HG03095 (cell line): ENCODE results near the gene CAPZA2.
"Not testable (repeated sequence)": the region's sequence is repeated elsewhere in the genome, so short reads cannot be mapped to it uniquely, and the experiment has no call there.

Experiments
- ATAC-seq: cut with Tn5 transposase; IDR thresholded peaks from one replicate; pipeline ENCODE4 v1.9.1; 2021; ENCODE audit warnings: moderate library complexity; ENCODE audit not compliant: unreplicated experiment

CAPZA2 gene

DNA sequence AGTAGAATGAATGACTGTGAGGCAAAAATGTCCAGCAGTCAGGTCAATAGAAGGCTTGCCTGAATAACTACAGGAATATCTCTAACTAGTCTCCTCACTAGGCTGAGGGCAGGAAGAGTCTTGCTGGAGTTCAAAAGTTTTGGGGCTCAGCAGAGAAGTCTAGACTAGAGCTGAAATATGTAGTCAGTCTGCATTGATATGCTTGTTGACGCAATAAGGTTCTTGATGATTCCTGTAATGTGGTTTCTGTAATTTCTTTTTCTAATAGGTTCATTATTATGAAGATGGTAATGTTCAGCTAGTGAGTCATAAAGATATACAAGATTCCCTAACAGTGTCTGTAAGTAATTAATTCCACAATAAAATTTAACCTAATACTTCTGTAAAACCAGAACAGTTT lies 49.4 kb downstream of the CAPZA2 start:
- no peak for ATAC-seq

DNA sequence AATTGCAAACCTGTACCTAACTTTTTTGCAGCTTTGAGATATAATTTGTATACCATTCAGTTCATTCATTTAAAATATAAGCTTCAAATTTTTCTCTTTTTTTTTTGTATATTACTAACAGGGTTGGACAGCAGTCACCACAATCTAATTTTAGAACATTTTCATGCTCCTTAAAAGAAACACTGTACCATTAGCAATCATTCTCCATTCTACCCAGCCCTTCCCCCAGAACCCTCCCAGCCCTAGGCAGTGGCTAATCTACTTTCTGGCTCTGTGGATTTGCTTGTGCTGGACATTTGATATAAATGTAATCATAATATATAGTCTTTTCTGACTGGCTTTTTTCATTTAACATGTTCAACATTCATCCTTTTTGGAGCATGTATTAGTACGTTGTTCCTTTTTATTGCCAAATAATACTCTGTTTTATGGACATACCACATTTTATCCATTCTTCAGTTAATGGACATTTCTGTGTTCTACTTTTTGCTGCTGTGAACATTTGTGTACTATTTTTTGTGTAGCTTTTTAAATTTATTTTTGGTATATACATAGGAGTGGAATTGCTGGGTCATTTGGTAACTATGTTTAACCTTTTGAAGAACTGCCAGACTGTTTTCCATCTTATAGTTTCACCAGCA lies 50.0 kb downstream of the CAPZA2 start:
- no peak for ATAC-seq

DNA sequence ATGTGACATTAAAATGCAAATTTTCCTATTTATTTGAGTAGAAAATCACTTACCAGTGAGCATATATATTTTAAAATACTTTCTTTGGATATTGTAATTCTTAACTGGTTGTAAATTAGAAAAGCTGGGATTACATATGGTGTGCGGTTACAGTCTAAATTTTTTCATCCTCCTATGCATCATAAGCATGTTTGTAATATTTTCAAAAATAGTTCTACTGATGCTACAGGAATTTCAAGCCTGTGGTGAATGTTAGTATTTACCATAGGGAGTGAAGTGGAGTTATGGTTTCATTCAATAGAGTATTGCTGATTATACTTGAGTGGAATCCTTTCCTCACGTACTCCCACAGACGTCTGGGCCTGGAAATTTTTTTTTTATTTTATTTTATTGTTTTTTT lies 56.3 kb downstream of the CAPZA2 start:
- no peak for ATAC-seq

DNA sequence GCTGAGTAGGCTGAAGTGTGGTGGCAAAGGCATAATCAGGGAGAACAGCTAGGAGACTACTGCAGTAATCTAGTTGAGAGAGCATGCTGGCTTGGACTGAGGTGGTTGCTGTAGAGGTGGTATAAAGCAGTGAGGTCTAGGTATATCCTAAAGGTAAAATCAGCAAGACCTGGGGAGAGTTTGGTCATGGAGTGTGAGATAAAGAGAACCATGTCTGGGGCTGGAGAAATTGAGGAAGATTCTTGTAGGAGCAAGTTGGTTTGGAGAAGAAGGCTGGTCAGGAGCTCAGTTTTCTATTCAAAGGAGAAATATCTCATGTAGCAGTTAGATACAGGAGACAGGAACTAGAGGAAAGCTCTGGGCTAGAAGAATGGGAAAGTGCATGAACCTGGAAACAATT lies 58.0 kb downstream of the CAPZA2 start:
- ATAC-seq, result no peak

DNA sequence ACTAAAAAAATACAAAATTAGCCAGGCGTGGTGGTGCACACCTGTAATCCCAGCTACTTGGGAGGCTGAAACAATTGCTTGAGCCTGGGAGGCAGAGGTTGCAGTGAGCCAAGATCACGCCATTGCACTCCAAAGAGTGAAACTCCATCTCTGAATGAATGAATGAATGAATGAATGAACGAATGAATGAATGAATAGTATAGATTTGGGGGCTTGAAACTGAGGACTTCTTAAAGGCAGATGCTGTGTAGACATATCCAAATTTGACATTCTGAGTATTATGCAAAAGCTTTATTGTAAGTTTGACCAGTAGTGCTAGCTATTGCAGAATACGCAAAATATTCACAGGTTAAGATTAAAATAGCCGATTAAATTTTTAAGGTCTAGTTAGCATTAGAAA lies 60.2 kb downstream of the CAPZA2 start:
- ATAC-seq, result no peak

DNA sequence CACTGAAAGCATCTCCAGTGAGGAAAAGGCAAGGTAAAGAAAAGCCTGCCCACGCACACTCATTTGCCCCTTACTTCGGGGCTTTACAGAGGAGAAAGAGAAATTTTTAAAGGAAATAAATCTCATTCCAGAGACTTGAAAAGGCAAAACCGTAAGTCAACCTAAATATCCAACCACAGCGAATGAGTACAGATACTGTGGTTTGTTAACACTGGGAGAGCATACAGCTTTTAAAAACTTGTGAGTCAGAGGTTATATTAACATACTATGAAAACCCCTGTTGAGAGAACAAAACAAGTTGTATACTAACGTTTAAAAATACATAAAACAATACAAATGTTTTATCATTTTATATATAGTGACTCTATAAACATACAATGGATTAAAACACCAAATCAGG lies 62.4 kb downstream of the CAPZA2 start:
- no peak for ATAC-seq

DNA sequence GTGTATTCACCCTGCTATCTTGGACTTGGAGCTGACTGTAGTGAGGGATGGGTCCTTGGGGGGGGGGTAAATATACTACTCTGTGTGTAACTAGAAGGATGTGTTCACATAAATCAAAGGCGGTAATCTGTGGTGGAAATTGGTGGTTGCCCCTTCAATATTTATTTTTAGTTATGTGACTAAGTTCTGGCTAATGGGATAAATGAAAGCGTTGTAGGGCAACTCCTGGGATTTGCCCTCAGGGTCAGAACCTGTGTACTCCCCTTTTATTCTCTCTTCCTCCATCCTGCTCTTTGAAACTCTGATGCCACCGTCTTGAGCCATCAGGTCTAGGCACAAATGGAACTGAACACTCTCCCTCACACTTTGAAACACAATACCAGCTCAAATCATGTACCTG lies 66.6 kb downstream of the CAPZA2 start:
- ATAC-seq, result no peak

DNA sequence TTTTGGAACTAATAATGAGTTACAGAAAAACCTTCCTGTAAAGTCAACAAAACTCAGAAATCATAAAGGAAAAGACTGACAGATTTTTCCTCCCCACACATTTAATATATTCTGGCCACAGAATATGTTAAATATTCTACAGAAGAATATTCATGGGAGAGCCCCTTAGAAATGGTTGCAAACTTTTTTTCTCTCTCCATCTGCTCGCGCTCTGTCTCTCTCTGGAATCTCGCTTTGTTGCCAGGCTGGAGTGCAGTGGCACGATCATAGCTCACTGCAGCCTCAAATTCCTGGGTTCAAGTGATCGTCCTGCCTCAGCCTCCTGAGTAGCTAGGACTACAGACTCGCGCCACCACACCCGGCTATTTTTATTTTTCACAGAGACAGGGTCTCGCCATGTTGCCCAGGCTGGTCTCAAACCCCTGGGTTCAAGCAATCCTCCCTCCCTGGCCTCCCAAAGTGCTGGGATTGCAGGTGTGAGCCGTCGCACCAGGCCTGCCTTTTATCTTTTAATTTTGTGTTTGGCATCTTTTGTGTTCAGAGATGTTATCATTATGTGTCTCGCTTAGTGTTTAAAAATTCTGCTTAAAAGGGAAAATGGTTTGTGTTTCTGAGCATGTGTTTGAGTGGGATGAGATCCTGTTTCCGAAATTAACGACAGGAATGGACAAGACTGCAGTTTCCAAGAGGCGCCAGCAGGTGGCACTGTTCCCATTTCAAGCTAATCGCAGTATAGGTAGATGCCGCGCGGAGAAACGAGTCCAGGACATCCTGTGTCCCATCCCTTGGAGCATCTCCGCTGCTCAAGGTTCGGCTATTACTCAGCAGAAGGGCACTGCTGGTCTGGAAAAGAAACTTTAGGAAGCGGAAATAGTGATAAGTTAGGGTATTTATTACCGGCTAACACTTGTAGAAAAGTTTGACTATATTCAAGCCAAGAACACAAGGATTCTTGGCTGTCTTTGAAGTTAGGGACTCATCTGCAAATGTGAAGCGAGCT lies 67.8 kb downstream of the CAPZA2 start:
- ATAC-seq, result peak; percentile 88

DNA sequence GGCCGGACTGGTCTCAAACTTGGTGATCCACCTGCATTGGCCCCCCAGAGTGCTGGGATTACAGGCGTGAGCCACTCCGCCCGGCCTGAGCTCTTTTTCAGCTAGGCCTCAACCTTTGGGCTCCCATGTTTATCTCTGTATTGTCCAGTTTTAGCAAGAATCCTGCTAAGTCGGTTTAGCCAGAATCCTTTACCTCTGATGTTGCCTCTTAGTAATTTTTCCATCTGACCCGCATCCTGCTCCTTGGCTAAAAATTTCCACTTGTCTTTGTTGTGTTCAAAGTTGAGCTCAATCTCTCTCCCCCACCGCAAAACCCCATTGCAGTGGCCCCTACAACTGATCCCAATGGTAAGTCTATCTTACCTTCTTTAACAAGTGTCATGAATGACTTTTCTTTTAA lies 70.2 kb downstream of the CAPZA2 start:
- ATAC-seq, result no peak

DNA sequence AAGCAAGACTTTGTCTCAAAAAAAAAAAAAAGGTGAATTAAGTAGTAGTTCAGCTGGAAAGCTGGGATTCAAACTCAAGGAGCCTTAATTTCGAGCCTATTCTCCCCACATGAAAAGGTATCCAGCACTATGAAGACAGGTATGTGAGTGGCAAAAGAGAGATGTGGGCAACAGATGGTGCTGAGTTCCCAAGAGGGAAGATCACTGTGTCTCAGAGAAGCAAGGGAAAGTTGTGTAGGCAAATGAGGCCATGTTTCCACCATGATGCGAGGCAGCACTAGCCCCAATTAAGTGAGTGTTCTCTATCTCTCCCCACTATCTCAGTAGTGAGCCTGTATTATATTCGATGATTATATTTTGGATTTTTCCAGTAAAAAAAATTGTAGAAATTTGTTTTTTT lies 71.1 kb downstream of the CAPZA2 start:
- no peak for ATAC-seq

DNA sequence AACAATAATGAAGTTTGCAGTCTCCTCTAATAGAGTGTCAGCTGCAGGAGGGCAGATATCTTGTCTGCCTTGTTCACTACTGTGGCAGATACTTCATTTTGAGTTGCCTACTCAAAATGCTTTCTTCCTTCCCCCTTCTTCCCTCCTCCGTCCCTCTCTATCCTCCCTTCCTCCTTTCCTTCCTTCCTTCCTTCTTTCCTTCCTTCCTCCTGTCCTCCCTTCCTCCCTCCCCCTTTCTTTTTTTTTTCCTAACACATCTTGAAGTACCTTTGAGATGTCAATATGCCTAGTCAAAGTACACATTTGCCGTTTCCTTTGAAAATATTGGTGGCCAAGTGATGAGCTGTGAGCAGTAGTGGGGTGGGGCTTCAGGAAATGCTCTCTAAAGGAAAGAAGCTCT lies 72.2 kb downstream of the CAPZA2 start:
- no peak for ATAC-seq

DNA sequence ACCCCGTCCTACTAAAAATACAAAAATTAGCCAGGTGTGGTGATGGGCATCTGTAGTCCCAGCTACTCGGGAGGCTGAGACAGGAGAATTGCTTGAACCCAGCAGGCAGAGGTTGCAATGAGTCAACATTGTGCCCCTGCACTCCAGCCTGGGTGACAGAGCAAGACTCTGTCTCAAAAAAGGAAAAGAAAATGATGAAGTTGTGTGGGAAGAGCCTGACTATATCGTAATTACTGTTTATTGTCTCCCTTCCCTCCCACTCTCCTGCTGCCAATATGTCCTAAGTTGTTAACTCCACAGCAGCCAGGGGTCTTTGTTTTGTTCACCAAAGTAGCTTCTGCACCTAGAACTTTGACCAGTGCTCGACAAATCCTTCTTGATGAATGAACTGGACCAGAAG lies 74.5 kb downstream of the CAPZA2 start:
- ATAC-seq, result not testable (repeated sequence)

DNA sequence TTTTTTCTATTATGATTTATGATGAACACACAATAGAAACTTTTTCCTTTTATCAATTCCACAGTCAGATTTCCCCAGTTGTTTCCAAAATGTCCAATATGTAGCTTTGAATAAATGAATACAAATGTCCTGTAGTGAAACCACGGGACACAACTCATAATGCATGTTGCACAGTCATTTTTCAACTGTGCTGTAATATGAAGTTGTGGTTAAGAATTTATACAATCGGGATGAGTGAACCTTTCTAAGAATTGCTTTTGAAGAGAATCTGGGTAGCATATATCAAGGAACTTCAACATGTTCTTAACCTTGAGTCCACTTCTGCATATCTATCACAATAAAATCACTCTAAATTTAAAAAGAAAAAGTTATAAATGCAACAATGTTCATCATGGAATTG lies 76.3 kb downstream of the CAPZA2 start:
- ATAC-seq, result no peak

DNA sequence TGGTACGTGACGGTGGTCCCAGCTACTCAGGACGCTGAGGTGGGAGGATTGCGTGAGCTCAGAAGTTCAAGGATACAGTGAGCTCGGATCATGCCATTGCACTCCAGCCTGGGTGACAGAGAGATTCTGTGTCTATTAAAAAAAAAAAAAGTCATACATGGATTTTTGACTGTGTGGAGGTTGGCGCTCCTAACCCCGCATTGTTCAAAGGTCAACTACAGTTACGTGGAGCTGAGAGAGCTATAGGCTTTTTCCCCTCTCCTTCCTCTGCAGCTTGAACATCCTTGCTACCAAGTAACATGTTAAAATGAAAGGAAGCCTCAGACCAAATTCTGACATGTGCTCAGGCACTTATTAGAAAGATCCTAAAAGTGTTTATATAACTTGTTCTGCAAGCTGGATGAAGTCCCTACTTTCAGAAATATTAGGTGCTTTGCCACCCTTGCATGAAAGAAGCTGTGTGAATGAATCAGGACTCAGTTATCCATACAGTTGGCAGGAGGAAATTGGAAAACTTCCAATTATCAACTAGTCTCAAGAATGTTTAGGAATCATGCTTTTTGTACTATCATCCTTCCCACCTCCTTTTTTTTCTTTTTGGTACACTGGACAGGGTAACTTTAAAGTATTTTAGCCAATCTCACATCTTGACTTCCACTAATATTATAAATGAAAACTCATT lies 78.4 kb downstream of the CAPZA2 start:
- ATAC-seq, result no peak

DNA sequence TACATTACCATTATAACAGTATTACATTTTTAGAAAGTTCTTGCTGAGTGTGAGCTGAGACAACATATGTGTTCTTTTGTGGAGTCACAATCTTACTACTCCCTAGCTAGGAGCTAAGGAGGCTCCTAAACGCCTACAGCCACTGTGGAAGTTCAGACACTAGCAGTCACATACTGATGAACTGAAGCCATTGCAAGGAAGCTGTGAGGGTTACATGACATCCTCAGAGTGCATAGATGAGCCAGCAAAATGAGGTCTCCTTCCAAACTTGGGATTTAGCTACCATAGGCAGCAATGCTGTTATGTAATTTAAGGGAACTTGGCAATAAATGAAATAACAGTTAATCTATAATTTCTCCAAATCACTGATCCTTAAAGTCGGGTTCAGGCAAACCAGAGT lies 80.1 kb downstream of the CAPZA2 start:
- ATAC-seq, result no peak

DNA sequence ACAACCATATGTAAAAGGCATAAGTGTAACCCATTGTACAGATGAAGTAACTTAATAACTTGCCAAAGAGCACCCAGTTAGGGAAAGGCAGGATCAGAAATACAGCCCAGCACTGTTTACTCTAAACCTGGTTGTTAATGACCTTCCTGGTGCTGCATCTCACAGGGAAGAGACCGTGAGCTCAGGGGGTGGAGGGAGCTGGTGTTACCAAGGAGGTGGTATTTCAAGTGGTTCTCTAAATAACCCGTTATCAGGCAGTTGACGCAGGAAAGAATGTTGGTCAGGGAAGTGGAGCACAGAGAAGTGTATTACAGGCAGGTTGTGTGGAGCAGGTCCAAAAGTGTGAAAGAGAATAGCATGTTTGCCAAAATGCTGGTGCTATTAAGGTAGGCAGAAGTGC lies 86.5 kb downstream of the CAPZA2 start:
- no peak for ATAC-seq

DNA sequence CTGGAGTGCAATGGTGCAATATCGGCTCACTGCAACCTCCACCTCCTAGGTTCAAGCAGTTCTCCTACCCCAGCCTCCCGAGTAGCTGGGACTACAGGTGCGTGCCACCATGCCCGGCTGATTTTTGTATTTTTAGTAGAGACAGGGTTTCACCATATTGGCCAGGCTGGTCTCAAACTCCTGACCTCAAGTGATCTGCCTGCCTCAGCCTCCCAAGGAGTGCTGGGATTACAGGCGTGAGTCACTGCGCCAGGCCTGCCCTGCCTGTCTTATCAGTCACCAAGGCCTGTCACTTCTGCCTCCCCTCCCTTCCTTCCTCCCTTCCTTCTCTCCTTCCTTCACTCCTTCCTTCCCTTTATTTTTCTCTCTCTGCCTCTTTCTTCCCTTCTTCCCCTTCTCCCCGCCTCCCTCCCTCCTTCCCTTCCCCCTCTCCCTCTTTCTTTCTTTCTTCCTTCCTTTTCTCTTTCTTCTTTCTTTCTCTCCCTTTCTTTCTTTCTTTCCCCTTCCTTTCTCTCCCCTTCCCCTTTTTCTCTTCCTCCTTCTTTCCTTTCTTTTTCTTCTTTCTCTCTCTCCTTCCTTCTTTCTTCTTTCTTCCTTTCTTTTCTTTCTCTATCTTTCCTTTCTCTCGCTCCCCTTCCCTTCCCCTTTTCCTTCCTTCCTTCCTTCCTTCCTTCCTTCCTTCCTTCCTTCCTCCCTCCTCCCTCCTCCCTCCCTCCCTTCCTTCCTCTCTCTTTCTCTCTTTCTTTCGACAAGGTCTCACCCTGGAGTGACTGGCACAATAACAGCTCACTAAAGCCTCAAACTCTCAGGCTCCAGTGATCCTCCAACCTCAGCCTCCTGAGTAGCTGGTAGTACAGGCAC lies 87.8 kb downstream of the CAPZA2 start:
- ATAC-seq, result no peak

DNA sequence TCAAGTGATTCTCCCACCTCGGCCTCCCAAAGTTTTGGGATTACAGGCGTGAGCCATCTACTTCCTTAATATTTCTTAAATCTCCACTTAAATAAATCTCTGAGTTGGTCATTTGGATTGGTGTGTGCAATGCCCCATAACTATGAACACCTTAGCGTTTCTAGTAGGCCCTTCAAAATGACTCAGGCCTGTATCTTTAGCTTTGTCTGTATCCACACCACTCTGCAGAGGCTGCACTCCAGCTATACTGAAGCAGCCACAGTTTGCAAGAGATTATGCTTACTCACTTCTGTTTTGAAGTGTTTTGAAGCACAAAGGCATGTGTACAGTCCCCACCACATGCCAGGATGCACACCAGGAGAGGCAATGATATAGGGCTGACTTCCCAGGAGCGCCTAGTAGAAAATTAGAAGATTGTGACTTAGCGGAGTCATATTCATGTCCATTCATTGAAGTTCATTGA lies 88.5 kb downstream of the CAPZA2 start:
- no peak for ATAC-seq

DNA sequence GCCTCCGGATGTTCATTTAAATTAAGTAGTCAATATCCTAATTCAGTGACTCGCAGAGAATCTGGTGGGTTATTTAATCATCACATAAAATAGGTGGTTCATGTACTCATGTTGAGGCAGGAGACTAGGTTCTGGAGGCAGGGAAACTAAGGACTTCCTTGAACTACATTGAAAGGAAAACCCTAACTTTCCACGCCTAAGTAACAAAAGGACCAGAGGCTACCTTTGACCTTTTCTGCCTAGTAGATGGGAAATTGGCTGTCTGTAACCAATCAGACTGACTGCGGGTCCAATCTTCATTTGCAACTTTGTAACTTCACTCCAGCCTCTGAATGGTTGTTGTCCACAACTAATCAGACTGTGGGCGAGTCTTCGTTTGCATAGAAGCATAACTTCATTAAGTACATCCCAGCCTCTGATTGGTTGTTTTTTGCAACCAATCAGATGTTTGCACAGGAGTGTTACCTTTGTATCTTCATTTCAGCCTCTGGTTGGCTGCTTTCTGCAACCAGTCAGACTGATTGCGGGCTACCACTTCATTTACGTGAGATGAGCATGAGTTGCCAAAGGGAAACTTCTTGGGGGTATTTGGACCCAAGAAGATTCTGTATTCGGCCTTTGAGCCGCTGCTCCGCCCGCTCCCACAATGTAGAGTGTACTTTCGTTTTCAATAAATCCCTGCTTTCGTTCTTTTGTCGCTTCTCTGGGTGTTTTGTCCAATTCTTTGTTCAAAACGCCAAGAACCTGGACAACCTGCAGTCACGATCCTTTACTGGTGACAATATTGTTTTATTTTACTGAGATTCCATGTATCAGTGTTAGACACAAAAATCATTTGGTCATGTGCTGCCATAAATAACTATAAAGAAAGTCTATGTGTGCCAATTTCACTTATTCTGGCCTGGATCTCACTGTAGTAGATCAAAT lies 89.2 kb downstream of the CAPZA2 start:
- no peak for ATAC-seq
